GM12874 (cell line): ENCODE results near the gene TNFRSF9.

Experiments used
- TF ChIP-seq, protein P1 (sequence below): IDR thresholded peaks from 2 replicates; pipeline ENCODE4 v1.5.1; 2011; ENCODE audit warnings: low read depth, mild to moderate bottlenecking, control low read depth, low read length, moderate library complexity; ENCODE audit not compliant: insufficient read depth

The TNFRSF9 gene

DNA sequence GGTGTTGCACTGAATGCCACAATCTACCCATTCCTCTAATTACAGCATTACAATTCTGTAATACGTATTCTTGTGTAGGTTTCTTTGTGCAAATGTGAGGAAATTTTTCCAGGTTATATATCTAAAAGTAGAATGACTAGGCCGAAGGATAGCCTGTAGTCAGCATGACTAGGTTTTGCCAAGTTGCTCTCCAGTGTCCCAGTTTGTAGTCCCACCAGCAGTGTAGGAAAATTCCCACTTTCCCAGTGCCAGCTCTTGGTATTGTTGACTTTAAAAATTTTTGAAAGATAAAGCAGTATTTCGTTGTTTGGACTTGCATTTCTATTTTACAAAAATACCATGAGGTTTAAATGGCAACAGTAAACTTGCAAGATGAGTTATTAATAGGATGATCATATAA, 23.8 kb upstream of the TNFRSF9 start:
- TF ChIP-seq, protein P1, sequence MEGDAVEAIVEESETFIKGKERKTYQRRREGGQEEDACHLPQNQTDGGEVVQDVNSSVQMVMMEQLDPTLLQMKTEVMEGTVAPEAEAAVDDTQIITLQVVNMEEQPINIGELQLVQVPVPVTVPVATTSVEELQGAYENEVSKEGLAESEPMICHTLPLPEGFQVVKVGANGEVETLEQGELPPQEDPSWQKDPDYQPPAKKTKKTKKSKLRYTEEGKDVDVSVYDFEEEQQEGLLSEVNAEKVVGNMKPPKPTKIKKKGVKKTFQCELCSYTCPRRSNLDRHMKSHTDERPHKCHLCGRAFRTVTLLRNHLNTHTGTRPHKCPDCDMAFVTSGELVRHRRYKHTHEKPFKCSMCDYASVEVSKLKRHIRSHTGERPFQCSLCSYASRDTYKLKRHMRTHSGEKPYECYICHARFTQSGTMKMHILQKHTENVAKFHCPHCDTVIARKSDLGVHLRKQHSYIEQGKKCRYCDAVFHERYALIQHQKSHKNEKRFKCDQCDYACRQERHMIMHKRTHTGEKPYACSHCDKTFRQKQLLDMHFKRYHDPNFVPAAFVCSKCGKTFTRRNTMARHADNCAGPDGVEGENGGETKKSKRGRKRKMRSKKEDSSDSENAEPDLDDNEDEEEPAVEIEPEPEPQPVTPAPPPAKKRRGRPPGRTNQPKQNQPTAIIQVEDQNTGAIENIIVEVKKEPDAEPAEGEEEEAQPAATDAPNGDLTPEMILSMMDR: no peak

DNA sequence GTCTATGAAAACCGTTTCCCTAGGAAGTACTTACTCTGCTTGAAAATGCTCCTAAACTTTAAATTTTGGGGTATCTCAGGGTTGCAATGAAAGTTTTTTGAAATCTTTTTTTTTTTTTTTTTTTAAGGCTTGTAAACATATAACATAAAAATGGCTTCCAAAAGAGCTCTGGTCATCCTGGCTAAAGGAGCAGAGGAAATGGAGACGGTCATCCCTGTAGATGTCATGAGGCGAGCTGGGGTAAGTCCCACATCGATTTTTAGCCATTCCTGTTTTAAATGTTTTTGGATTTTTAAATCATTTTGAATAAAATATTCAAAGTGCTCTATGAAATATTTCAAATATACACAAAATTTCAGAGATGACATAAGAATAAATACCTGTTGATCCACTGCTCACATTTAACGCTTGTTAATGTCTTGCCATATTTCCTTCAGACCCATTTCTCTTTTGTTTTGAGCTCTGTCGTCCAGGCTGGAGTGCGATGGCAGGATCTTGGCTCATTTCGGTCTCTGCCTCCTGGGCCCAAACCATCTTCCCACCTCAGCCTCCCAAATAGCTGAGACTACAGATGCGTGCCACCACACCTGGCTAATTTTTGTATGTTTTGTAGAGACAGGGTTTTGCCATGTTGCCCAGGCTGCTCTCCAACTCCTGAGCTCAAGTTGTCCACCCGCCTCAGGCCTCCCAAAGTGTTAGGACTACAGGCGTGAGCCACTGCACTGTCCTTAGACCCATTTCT, 22.2 kb upstream of the TNFRSF9 start:
- TF ChIP-seq, protein P1: no peak

DNA sequence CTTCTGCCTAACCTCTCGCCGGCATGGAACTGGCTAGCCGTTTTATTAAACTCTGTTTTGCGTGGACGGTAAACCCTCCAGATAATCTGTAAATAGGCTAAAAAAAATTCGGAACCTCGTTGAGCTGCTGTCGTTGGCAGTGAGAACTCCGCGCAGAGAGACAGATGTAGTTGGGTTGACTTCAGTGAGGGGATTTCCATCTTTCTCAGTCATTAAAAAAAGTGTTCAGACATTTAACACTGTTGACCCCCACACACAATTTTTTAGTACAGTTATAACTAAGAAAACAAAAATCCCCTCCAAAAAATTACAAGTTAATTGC, 21.3 kb upstream of the TNFRSF9 start:
- TF ChIP-seq, protein P1: no peak

DNA sequence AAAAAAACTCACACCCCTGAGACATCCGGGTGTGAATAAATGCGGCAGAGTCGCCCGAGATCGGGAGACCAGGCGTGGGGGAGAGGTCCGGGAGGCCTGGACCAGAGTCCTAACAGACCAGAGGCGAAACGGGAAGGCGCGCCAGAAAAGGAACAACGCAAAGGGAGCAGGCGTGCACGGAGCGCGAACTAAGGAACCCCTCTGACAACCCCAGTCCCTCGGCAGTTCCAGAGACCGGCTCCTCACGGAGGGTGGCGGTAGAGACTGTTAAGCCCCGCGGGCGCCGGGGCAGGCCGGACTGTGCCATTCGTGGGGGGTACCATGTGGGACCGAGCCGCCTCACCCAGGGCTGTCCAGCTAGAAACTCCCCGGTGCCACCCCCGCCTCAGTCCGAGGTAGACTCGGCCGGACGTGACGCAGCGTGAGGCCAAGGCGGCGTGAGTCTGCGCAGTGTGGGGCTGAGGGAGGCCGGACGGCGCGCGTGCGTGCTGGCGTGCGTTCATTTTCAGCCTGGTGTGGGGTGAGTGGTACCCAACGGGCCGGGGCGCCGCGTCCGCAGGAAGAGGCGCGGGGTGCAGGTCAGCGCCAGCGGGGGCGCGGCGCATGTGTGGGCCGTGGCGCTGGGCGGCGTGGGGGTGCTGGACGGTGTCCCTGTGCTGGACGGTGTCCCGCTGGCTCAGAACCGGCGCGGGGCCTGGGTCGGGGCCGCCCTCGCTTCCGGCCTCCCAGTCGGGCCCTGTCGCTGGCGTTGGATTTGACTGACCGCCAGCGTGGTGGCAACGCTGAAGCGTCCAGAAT, 20.8 kb upstream of the TNFRSF9 start, which contains the start of gene PARK7:
TSS of gene PARK7 (plus strand) at position 496 of the 798 bp plus-strand sequence. CDS start 1,075 bp downstream, outside the sequence.
- TF ChIP-seq, protein P1: peak; percentile 52

DNA sequence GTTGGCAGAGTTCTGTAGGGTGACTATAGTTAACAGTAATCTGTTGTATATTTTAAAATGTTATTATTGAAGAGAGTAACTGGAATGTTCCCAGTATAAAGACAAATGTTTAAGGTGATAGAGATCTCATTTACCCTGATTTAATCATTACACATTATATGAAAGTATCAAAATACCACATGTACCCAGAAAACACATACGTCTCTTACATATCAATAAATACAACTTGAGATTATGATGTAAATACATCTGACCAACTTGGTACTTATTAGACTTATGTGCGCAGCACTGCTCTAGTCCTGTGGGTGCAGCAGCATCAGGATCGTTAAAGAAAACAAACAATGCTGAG, 20.2 kb upstream of the TNFRSF9 start:
- TF ChIP-seq, protein P1: no peak

DNA sequence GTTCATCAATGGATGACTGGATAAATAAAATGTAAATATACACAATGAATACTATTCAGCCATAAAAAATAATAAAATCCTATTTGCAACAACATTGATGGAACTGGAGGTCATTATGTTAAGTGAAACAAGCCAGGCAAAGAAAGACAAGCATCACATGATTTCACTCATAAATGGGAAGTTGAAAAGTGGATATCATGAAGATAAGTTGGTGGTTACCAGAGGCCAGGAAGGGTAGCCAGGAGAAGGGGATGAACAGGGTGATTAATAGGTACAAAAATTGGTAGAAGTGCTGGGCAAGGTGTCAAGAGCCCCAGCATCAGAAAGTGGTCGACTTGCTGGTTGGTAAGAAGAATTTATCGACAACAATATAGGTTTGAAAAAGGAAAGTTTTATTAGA, 19.5 kb upstream of the TNFRSF9 start:
- TF ChIP-seq, protein P1: no peak

DNA sequence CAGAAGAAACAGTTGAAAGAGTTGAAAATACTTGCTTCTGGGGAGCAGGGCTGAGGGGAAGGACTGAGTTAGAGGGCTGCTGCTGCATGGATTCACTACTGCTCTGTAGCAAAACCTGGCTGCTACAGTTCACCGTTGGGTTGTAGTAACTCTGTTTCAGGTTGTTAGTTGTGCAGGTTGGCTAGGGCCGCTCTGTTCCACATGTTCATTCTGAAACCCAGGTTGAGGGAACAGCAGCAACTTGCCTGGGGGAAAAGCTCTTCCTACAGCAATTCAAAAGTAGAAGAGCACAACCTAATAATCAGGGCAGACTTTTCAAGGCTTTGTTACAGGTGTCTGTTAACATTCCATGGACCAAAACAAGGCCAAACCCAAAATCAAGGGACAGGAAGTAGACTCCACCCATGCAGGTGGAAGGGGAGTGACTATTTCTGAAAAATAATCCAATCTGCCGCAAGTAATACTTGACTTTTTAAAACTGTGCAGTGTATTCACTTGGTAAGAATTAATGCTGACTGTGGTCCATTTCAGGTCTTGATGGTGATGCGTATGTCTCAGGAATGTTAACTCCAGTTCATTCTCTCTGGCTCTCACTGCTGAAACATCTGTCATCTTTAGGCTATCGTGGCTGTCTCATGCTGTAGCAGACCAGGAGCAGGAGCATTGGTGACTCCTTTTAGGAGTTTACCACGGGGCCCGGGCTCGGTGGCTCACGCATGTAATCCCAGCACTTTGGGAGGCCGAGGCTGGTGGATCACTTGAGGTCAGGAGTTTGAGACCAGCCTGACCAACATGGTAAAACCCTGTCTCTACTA, 15.8 kb upstream of the TNFRSF9 start:
- TF ChIP-seq, protein P1: no peak
